Trophoblast cell (in vitro differentiated cells and primary cell): ENCODE data around the gene RNF130.
"Not testable (repeated sequence)": the region's sequence is repeated elsewhere in the genome, so short reads cannot be mapped to it uniquely, and the experiment has no call there.

Experiments
- DNase-seq, 2 donors: peaks; one replicate each; pipeline ENCODE4 v3.0.0-alpha.2; 2016
- H2AFZ ChIP-seq: 2 replicates; pipeline ENCODE4 v1.6.1; 2013; ENCODE audit warnings: low read length, moderate library complexity, mild to moderate bottlenecking; ENCODE audit not compliant: insufficient read depth, poor library complexity
- H2AK5ac ChIP-seq: 2 replicates; pipeline ENCODE4 v1.6.1; 2013; ENCODE audit warnings: mild to moderate bottlenecking, low read length
- H2BK120ac ChIP-seq: 2 replicates; pipeline ENCODE4 v1.6.1; 2013; ENCODE audit warnings: low read length, mild to moderate bottlenecking, moderate library complexity; ENCODE audit not compliant: insufficient read depth, poor library complexity
- H2BK12ac ChIP-seq: 2 replicates; pipeline ENCODE4 v1.6.1; 2013; ENCODE audit warnings: mild to moderate bottlenecking, low read length, moderate library complexity
- H2BK5ac ChIP-seq: 2 replicates; pipeline ENCODE4 v1.6.1; 2013; ENCODE audit warnings: low read length, low read depth, moderate library complexity, mild to moderate bottlenecking; ENCODE audit not compliant: poor library complexity
- H3K14ac ChIP-seq: 2 replicates; pipeline ENCODE4 v1.6.1; 2013; ENCODE audit warnings: mild to moderate bottlenecking, low read length
- H3K18ac ChIP-seq: 2 replicates; pipeline ENCODE4 v1.6.1; 2013; ENCODE audit warnings: mild to moderate bottlenecking, low read length
- H3K23ac ChIP-seq: 2 replicates; pipeline ENCODE4 v1.6.1; 2013; ENCODE audit warnings: low read length
- H3K27ac ChIP-seq: 2 replicates; pipeline ENCODE4 v1.5.1; 2013; ENCODE audit warnings: low read depth, mild to moderate bottlenecking, inconsistent platforms, low read length, moderate library complexity
- H3K27me3 ChIP-seq: 2 replicates; pipeline ENCODE4 v1.6.1; 2013; ENCODE audit warnings: inconsistent platforms, mild to moderate bottlenecking, low read length, moderate library complexity; ENCODE audit not compliant: insufficient read depth
- H3K36me3 ChIP-seq, 2 experiments: 1 replicate in 1 of 2; 2 replicates in 1 of 2; pipeline ENCODE4 v1.6.1; 2013; ENCODE audit warnings: low read length in 2 of 2, mild to moderate bottlenecking in 2 of 2, moderate library complexity in 1 of 2; ENCODE audit not compliant: insufficient read depth in 2 of 2, control insufficient read depth in 1 of 2
- H3K4ac ChIP-seq: 2 replicates; pipeline ENCODE4 v1.6.1; 2013; ENCODE audit warnings: low read depth, mild to moderate bottlenecking, low read length, moderate library complexity
- H3K4me1 ChIP-seq, 2 experiments: 1 replicate in 1 of 2; 2 replicates in 1 of 2; pipeline ENCODE4 v1.6.1; 2013; ENCODE audit warnings: low read length in 2 of 2, mild to moderate bottlenecking in 2 of 2, moderate library complexity in 1 of 2; ENCODE audit not compliant: insufficient read depth in 2 of 2, control insufficient read depth in 1 of 2
- H3K4me2 ChIP-seq: 2 replicates; pipeline ENCODE4 v1.6.1; 2013; ENCODE audit warnings: inconsistent platforms, mild to moderate bottlenecking, low read length, moderate library complexity
- H3K4me3 ChIP-seq: 2 replicates; pipeline ENCODE4 v1.5.1; 2013; ENCODE audit warnings: mild to moderate bottlenecking, low read depth, low read length, inconsistent platforms
- H3K79me1 ChIP-seq: one replicate; pipeline ENCODE4 v1.6.1; 2013; ENCODE audit warnings: low read length
- H3K79me2 ChIP-seq: 2 replicates; pipeline ENCODE4 v1.6.1; 2013; ENCODE audit warnings: low read length, mild to moderate bottlenecking; ENCODE audit not compliant: control insufficient read depth, insufficient read depth, poor library complexity
- H3K9ac ChIP-seq: 2 replicates; pipeline ENCODE4 v1.6.1; 2013; ENCODE audit warnings: mild to moderate bottlenecking, low read length
- H3K9me3 ChIP-seq: 2 replicates; pipeline ENCODE4 v1.6.1; 2013; ENCODE audit warnings: low read depth, mild to moderate bottlenecking, control low read depth, inconsistent platforms, low read length; ENCODE audit not compliant: insufficient read depth
- H4K12ac ChIP-seq: 2 replicates; pipeline ENCODE4 v1.6.1; 2013; ENCODE audit warnings: low read depth, mild to moderate bottlenecking, low read length, moderate library complexity
- H4K8ac ChIP-seq: 2 replicates; pipeline ENCODE4 v1.6.1; 2013; ENCODE audit warnings: low read depth, mild to moderate bottlenecking, low read length, moderate library complexity
- H4K91ac ChIP-seq: one replicate; pipeline ENCODE4 v1.6.1; 2013; ENCODE audit warnings: low read depth, mild to moderate bottlenecking, low read length, moderate library complexity
- WGBS: extraction: QIAGEN DNeasy Blood & Tissue Kit; methylation state at CpG from one replicate; pipeline ENCODE4 v1.1.7; 2013; ENCODE audit warnings: missing lambda C conversion rate; ENCODE audit not compliant: insufficient read length, insufficient coverage; ENCODE audit errors: extremely low coverage; 5-methylcytosine and 5-hydroxymethylcytosine counted together

The RNF130 gene

GRCh38 chr5:179959118-179959517 lies 112.4 kb downstream of the RNF130 start:
- H3K27me3 ChIP-seq, H3K4me3 ChIP-seq, H2BK5ac ChIP-seq, H3K36me3 ChIP-seq, H3K4me1 ChIP-seq, H4K8ac ChIP-seq, H3K79me2 ChIP-seq, H4K12ac ChIP-seq, H3K4ac ChIP-seq, H3K23ac ChIP-seq, H2AK5ac ChIP-seq, H3K4me2 ChIP-seq, DNase-seq, H3K18ac ChIP-seq, H3K79me1 ChIP-seq, H2AFZ ChIP-seq, H3K14ac ChIP-seq, H4K91ac ChIP-seq, H2BK120ac ChIP-seq, H3K9ac ChIP-seq, H2BK12ac ChIP-seq, H3K9me3 ChIP-seq, H3K27ac ChIP-seq: not testable (repeated sequence)
- no CpG with 5 or more reads among the region's 5 CpGs for WGBS

- no peaks in the 10 kb centered on the region for H3K4me1 ChIP-seq
- H3K14ac ChIP-seq = no peak overlapping the region
- no peak overlapping the region for H2BK120ac ChIP-seq
- H3K79me1 ChIP-seq = no peaks in the 10 kb centered on the region
- no peak overlapping the region for H2AFZ ChIP-seq
- no peak overlapping the region for H4K8ac ChIP-seq
- H3K23ac ChIP-seq = no peak overlapping the region
- no peak overlapping the region for H2AK5ac ChIP-seq
- no peak for DNase-seq
- no CpG with 5 or more reads among the region's 2 CpGs for WGBS
- H3K79me2 ChIP-seq = no peaks in the 10 kb centered on the region
- no peak overlapping the region for H3K18ac ChIP-seq
- no peaks in the 10 kb centered on the region for H3K27me3 ChIP-seq
- H3K9me3 ChIP-seq = no peaks in the 10 kb centered on the region
- H4K91ac ChIP-seq = no peak overlapping the region
- H3K9ac ChIP-seq = no peak overlapping the region
- H4K12ac ChIP-seq = no peak overlapping the region
- no peak overlapping the region for H3K4me2 ChIP-seq
- H3K27ac ChIP-seq = no peak overlapping the region
- no peak overlapping the region for H2BK12ac ChIP-seq
- no peak overlapping the region for H3K4ac ChIP-seq
- H3K4me3 ChIP-seq = no peak overlapping the region
- no peak overlapping the region for H2BK5ac ChIP-seq
- peaks cover 0 to 4% of the 10 kb centered on the region in 2 experiments for H3K36me3 ChIP-seq
Measured at GRCh38 chr5:179955630-179956029, 115.9 kb downstream of the RNF130 start.

GRCh38 chr5:179955062-179955461 lies 116.5 kb downstream of the RNF130 start:
- H3K27ac ChIP-seq = no peak overlapping the region
- no CpG with 5 or more reads among the region's 6 CpGs for WGBS

GRCh38 chr5:179954434-179954833 lies 117.1 kb downstream of the RNF130 start:
- Histone ChIP-seq H3K18ac (no peak overlapping the region), H3K79me1 (no peaks in the 10 kb centered on the region), H3K4me3 (no peak overlapping the region), H2AFZ (no peak overlapping the region), H3K79me2 (no peaks in the 10 kb centered on the region), H3K27me3 (no peaks in the 10 kb centered on the region), H4K12ac (no peak overlapping the region), H3K14ac (no peak overlapping the region), H4K8ac (no peak overlapping the region), H4K91ac (no peak overlapping the region), H3K4me1 (no peaks in the 10 kb centered on the region), H2BK5ac (no peak overlapping the region), H2AK5ac (no peak overlapping the region), H3K27ac (no peak overlapping the region), H2BK12ac (no peak overlapping the region), H3K23ac (no peak overlapping the region), H3K4ac (no peak overlapping the region), H3K9ac (no peak overlapping the region), H3K4me2 (no peak overlapping the region), H2BK120ac (no peak overlapping the region), H3K36me3 (peaks cover 0 to 4% of the 10 kb centered on the region in 2 experiments), H3K9me3 (no peaks in the 10 kb centered on the region)
- no peak for DNase-seq
- no CpG with 5 or more reads among the region's 6 CpGs for WGBS

More at GRCh38 chr5:179955062-179955461, 116.5 kb downstream of the RNF130 start:
- H4K8ac ChIP-seq = no peak overlapping the region
- H3K4ac ChIP-seq = no peak overlapping the region
- H3K36me3 ChIP-seq = peaks cover 0 to 4% of the 10 kb centered on the region in 2 experiments
- no peak overlapping the region for H2AFZ ChIP-seq
- no peak overlapping the region for H3K4me3 ChIP-seq
- H3K9ac ChIP-seq = no peak overlapping the region
- no peaks in the 10 kb centered on the region for H3K79me2 ChIP-seq
- H2BK120ac ChIP-seq = no peak overlapping the region
- no peak overlapping the region for H2BK5ac ChIP-seq
- no peak overlapping the region for H3K14ac ChIP-seq
- no peak overlapping the region for H2AK5ac ChIP-seq
- no peak overlapping the region for H4K91ac ChIP-seq
- no peaks in the 10 kb centered on the region for H3K27me3 ChIP-seq
- no peak overlapping the region for H4K12ac ChIP-seq
- H3K9me3 ChIP-seq = no peaks in the 10 kb centered on the region
- no peaks in the 10 kb centered on the region for H3K79me1 ChIP-seq
- H3K18ac ChIP-seq = no peak overlapping the region
- no peak for DNase-seq
- H2BK12ac ChIP-seq = no peak overlapping the region
- H3K4me1 ChIP-seq = no peaks in the 10 kb centered on the region
- no peak overlapping the region for H3K4me2 ChIP-seq
- H3K23ac ChIP-seq = peak overlapping the region; percentile 46
